Stimulated activated CD4-positive, alpha-beta T cell treated with anti-CD3 and anti-CD28 coated beads, Interleukin-4, amount 100 ng/mL, for 24 hours (primary cell): ENCODE data around the gene RAB5IF.
A peak's percentile ranks its signal among the peaks of the same experiment; 100 is the strongest.
"Not testable (repeated sequence)": the region's sequence is repeated elsewhere in the genome, so short reads cannot be mapped to it uniquely, and the experiment has no call there.

Experiments
- DNase-seq: peaks from one replicate; pipeline ENCODE4 v3.0.0-alpha.2; 2020

The RAB5IF gene, protein sequence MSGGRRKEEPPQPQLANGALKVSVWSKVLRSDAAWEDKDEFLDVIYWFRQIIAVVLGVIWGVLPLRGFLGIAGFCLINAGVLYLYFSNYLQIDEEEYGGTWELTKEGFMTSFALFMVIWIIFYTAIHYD

DNA sequence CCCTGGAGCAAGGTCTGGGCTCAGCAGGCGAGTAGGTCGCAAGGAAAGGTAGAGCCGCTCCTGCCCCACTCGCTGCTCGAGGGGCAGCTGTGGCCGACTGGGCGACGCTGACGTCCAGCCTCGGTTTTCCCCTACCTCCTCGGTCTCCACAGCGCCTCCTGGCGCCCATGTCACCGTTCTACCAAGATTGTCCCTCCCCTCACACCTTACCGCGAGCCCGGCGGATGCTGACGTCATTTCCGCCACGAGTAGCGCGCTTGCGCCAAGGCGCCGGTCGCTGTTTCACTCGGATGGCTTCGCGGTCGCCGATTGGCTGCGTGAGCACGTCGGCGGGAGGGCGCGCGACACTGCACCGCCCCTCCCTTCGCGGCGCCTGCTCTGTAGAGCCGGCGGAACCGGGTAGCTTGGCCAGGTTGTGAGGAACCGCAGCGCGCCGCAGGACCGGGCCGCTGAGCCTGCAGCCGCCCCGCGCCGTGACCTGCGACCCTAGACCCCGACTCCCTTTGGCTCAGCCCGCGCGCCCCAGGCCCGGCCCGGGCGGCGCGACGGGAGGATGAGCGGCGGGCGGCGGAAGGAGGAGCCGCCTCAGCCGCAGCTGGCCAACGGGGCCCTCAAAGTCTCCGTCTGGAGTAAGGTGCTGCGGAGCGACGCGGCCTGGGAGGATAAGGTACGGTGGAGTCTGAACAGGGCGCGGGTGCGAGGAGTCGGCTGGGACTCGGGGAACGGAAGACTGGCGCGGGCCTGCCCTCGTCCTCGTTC is at the start of gene RAB5IF:
Gene RAB5IF, plus strand, starts transcription at position 381 of the 759 bp plus-strand sequence. Its CDS starts 173 bp downstream, at position 554.
- peak; percentile 99 for DNase-seq

DNA sequence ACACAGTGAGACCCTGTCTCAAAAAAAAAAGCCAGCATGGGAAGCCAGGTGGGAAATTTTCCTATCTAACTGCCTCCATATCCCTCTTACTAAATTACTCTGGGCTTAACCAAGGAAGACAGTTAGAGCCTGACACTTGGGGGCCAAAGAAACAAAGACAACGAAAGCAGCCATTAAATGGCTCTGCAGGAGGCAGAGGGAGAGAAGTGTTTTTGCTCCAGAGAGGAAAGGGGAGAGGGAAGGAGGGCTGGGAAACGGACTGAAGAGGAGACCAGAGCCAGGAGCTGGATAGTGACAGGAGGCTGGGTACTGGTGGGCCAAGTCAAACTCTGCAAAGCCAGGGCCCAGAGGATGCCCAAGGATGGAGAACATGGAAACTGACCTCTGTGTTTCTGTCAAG is 42.9 kb upstream of the RAB5IF start:
- DNase-seq = no peak

DNA sequence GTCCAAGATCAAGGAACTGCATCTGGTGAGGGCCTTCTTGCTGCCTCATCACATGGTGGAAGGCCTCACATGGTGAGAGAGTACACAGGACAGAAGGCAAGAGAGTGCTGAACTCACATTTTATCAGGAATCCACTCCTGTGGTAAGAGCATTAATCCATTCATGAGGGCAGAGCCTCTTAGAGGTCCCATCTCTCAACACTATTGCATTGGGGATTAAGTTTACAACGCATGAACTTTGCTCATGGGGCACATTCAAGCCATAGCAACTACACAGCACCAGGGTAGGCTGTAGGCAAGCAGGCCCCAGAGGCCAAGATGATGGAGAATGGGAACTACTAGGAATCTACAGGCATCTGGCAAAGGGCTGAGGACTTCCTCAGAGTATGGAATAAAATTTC is 42.2 kb upstream of the RAB5IF start:
- no peak for DNase-seq

GRCh38 chr20:36564078-36564725 is 41.4 kb upstream of the RAB5IF start:
- not testable (repeated sequence) for DNase-seq

- DNase-seq = not testable (repeated sequence)
Measured at GRCh38 chr20:36564726-36565121, 40.9 kb upstream of the RAB5IF start.

GRCh38 chr20:36565520-36565919 is 40.1 kb upstream of the RAB5IF start:
- no peak for DNase-seq

GRCh38 chr20:36569847-36570429 is 35.6 kb upstream of the RAB5IF start:
- DNase-seq = no peak

DNA sequence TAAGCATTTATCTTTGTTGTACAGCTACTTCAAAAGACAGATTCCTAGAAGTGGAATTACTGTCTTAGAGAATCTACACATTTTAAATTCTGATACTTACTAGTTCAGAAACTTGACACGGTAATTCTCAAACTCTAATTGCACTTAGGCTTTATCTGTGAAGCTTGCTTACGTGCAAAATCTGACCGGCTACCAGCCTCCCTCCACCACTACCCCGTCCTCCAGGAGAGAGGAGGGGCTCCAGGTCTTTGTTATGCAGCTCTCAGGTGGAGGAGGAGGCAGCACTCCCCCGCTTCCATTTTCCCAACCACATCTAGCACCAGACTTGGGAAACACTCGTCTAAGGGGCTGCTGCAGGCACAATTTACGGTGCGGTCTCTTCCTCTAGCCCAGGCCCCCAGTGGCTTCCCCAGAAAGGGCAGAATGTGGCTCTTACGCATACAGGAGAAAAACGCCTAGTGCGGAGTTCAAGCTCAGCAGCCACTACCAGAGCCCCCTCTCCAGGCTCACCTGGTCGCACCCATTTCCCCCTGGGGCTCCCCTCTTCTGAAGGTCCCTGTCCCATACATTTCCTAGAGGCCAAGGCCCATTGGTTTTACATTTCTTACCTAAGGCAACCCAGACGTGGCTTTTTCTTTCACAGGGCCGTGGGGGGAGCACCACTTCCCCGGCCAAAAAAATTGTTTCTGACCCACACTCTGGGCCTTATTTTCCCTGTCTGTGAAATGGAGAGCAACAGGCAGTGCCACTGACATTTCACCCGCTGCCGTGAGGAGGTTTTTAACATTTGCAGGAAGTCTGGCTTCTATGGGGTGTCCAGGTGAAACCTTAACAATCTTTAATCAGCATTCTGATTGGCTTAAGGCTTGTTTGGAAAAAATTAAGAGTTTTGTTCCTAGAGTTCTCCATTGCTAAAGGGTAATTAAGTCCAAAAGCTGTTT is 33.7 kb upstream of the RAB5IF start:
- no peak for DNase-seq

GRCh38 chr20:36572701-36573102 is 32.9 kb upstream of the RAB5IF start:
- peak; percentile 82 for DNase-seq

DNA sequence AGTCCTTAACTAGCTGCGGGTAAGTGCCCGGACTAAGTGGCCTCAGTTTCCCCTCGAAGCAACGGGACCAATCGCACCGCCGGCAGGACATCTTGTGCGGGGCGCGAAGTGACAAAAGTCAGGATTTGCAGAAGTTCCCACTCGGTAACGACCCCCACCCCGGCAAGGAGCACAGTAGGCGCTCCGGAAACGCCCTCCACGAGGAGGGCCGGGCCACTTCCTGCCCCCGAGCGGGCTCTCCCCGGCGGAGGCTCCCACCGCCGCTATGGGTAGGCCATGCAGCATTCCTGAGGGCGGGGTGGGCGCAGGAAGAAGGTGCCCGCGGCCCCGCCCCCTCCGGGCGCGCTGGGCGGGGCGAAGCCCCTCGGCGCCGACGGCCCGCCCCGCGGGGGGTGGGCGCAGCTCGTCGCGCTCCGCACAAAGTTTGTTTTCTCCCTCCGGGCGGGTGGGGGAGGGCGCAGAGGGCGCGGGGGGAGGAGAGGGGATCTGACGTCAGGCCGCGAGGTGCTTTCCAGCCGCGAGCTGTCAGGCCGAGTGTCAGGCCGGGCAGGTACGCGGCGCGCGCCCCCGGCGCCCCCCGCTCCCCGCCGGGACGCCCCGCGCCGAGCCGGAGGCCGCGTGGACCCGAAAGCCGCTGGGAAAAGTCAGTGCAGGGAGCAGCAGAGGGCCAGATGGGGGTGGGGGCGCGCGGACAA is 32.3 kb upstream of the RAB5IF start, which contains the start of gene TGIF2:
Gene TGIF2, plus strand, starts transcription at position 495 of the 695 bp plus-strand sequence. CDS start 5,178 bp downstream, outside the sequence.
- peak; percentile 86 for DNase-seq

GRCh38 chr20:36573798-36574365 is 31.7 kb upstream of the RAB5IF start:
- DNase-seq = peak; percentile 32

GRCh38 chr20:36574366-36575135 is 31.0 kb upstream of the RAB5IF start:
- peak; percentile 53 for DNase-seq

GRCh38 chr20:36576081-36576445 is 29.5 kb upstream of the RAB5IF start:
- no peak for DNase-seq

DNA sequence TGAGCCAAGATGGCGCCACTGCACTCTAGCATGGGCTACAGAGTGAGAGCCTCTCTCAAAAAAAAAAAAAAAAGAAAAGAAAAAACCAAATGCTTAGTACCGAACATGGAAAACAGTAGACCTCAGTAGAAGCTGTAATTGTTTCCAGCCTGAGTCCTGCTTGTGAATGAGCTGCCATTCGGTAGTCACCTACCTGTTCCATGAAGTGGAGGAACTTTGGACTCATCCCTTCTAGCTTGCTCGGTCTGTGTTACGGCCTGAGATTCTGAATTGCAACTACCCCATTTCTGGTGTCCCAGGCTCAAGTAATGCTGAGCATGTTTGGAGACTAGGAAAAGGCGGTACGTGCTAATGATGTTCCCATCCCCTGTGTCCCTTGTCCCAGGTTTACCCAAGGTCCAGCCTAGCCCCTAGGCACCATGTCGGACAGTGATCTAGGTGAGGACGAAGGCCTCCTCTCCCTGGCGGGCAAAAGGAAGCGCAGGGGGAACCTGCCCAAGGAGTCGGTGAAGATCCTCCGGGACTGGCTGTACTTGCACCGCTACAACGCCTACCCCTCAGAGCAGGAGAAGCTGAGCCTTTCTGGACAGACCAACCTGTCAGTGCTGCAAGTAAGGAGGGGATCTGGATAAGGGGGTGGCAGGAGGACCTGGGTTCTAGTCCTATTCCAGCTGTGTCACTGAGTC is 27.1 kb upstream of the RAB5IF start:
- no peak for DNase-seq

GRCh38 chr20:36579996-36580545 is 25.5 kb upstream of the RAB5IF start:
- DNase-seq = no peak

- DNase-seq = peak; percentile 11
Measured at GRCh38 chr20:36582322-36582721, 23.3 kb upstream of the RAB5IF start.

- DNase-seq = no peak
Measured at GRCh38 chr20:36582821-36583220, 22.8 kb upstream of the RAB5IF start.

GRCh38 chr20:36584018-36584481 is 21.5 kb upstream of the RAB5IF start:
- no peak for DNase-seq

DNA sequence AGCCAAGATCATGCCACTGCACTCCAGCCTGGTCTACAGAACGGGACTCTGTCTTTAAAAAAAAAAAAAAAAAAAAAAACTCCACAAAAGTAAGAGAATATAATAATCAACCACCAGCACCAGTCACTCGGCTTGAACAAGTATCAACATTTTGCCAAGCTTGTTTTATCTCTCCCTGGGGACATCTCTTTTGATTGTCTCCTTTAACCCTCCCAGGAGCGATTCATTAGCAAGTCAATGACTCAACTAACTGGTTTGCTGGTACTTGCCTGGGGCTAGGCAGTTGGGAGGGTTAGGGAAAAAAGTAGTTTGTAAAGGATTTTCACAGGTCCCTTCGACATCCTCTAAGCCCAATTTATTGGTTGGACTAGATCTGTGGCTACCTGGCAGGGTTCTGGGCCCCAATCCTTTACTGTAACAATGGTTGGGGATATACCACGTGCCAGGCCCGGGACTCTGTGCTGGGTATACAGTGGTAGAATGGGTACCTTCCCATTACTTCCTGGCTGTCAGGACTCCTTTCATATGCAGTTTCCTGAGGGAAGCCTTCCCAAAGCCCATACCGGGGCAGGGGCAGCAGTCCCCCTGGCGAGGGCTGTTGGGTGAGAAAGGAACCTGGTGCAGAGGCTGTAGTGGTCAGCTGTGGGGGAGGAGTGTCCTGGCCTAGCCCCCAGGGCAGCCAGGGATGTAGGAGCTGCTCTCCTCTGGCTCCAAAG is 20.0 kb upstream of the RAB5IF start:
- DNase-seq = no peak
